Liver (tissue), 3 donors: Measurements from ENCODE around the gene GAS2.

Experiments
- CTCF ChIP-seq: fragments of 150-350 bp; IDR thresholded peaks from 2 replicates; pipeline ENCODE4 v1.5.1; 2017; ENCODE audit warnings: improper control_type of control experiment, low read depth, low read length; ENCODE audit not compliant: missing input control
- FOXA2 ChIP-seq: IDR thresholded peaks from 2 replicates; pipeline ENCODE4 v1.6.1; 2016; ENCODE audit warnings: antibody characterized with exemption
- MAX ChIP-seq: IDR thresholded peaks from 2 replicates; pipeline ENCODE4 v1.6.1; 2016; ENCODE audit warnings: antibody characterized with exemption
- RAD21 ChIP-seq, 2 donors: IDR thresholded peaks; 2 replicates each; pipeline ENCODE4 v1.6.1; 2016; ENCODE audit warnings: antibody characterized with exemption in 2 of 2, mild to moderate bottlenecking in 2 of 2
- REST ChIP-seq: IDR thresholded peaks from 2 replicates; pipeline ENCODE4 v1.6.1; 2016; ENCODE audit warnings: antibody characterized with exemption, mild to moderate bottlenecking
- TAF1 ChIP-seq: conservative IDR thresholded peaks from 2 replicates; pipeline ENCODE4 v1.6.1; 2016; ENCODE audit warnings: antibody characterized with exemption, mild to moderate bottlenecking
- YY1 ChIP-seq: IDR thresholded peaks from 2 replicates; pipeline ENCODE4 v1.6.1; 2016; ENCODE audit warnings: antibody characterized with exemption, mild to moderate bottlenecking
- donor health status: healthy.
- donor health status: healthy.

- TF ChIP-seq CTCF: no peak
- no peak for TF ChIP-seq REST
- no peak for TF ChIP-seq YY1
- no peak for TF ChIP-seq TAF1
- no peak for TF ChIP-seq RAD21 (IDR thresholded peaks at IDR 0.05)
- no peak for TF ChIP-seq MAX
- no peak for TF ChIP-seq FOXA2
These were observed 3.0 kb downstream of the GAS2 start for GRCh38 chr11:22669368-22669767.
